ENCODE measurements around the gene GALNT18.

GALNT18 gene

DNA sequence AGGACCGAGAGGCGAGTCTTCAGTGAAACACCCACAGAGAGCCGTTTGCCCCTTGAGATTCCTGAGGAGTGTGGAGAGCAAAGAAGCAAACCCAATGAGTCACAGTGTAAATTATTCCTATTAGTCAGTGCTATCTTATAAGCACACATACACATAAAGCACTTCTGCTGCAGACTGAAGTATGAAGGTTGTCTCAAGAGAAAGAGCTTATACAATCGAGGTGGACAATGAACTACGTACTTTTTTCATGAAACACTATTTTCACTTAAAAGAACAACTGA, 37.3 kb downstream of the GALNT18 start:
- peak; percentile 94 for DNase-seq

DNA sequence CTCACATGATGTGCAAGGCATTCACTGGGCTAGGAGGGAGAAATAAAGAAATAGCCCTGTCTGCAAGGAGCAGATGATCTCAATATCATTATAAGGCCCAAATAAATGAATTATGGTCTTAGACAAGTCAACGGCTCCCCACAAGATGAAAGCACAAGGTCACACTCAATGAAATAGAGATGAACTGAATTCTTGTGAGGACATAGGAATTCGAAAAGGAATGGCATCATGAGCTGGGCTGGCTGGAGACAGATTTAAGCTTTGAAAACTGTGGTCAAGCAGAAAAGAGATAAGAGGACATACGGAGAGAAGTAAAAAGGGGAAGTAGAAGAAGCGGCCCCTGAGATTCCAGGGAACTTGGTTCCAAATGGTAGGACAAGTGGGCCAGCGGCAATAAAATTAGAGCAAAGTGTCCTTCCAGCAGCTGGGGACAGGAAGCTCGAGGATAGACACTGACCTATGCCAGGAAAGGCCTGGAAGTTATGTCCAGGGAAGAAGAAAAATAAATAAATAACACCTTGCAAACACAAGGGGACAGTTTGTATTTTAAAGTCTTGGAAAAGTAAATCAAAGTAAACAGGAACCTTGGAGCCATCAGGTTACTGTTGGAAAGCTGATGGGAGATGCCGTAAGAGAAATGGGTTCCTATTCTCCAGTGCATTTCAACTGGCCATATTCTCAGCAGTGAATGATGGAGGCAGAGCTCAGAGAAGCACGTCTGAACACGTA, 37.8 kb downstream of the GALNT18 start:
- no peak for DNase-seq

DNA sequence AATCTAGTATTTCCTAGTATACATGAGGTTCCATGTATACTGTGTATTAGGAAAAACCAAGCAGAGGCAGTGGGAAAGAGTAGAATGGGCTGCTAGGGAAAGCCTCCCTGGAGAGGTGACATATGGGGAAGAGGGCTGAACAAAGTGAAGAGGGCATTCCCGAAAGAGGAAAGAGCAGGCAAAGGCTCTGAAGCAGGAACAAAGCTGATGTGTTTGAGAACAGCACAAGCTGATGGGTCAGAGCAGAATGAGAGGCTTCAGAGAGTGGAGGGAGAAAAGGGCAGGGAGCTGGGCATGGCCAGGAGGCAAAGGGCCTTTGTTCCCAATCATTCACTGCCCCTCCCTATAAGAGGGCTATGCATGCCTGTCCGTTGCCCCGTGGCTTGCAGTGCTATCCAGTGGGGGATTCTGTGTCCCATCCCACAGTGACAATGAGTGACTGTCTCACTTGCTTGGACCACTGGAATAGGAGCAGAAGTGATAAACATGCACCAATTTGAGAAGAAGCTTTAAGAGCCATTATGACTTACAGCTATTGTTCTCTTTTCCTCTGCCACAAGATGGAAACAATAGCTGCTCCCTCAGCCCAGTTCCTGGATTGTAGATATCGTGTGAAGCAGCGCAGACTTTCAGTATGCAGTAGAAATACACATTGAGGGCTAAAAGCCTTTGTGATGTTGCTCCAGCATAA, 39.6 kb downstream of the GALNT18 start:
- no peak for DNase-seq

DNA sequence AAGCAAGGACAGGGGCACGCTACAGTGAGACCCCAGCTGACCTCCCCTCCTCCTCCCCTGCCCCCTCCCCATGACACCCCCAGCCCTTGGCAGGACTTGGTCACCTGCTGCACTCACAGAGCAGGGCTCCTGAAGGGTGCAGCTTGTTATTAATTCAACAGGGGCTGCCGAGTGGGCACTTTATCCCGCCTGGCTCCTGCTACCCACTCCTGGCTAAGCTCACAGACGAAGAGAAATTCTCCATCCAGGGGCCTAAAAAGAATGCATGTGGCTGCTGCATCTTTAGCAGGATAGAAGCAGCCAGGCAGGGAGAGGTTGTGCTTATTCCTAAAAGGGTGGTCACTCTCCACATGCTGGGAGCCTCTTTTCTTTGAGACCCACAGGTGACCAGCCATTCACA, 40.3 kb downstream of the GALNT18 start:
- no peak for DNase-seq

DNA sequence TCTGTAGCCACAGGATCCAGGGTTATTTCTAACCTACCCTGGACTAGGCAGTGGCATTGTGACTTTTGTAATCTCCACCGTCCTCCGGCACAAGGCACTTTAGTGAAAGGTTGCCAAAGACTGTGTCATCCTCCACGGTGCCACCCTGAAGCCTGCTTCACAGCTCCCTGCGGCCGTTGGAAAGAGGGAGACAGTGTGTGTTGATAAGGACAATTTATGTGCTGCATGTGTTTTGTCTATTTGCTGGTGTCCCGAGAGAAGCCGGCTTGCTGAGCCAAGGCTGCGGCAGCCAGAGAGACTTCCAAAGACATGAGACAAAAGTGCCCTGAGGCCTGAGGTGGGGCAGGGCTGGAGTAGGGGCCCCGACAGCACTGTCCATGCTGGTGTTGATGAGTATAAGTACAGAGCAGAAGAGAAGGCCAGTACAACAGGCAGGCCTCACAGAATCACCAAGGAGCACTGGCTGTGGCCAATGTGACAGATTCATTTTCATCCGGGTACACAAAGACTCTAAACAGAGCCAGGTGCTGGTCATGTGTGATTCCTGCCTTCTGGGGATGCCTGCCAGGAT, 40.9 kb downstream of the GALNT18 start:
- no peak for DNase-seq

DNA sequence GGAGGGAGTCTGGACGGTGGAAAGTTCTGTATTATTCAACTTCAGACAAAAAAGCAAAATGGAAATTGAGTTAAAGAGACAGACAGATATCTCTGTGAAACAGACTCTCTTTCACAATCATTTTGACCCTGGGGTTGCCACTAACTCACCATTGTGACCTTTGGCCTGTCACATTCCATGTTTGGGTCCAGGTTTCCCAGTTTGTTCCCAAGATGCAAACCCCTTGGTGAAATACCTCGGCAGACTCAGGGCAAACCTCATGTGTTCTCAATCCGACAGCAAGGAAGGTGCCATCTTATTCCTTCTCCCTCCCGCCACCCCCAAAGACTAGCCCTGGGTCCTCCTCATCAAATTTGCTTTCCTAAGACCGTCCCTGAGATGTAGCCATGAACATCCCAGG, 41.8 kb downstream of the GALNT18 start:
- no peak for DNase-seq

DNA sequence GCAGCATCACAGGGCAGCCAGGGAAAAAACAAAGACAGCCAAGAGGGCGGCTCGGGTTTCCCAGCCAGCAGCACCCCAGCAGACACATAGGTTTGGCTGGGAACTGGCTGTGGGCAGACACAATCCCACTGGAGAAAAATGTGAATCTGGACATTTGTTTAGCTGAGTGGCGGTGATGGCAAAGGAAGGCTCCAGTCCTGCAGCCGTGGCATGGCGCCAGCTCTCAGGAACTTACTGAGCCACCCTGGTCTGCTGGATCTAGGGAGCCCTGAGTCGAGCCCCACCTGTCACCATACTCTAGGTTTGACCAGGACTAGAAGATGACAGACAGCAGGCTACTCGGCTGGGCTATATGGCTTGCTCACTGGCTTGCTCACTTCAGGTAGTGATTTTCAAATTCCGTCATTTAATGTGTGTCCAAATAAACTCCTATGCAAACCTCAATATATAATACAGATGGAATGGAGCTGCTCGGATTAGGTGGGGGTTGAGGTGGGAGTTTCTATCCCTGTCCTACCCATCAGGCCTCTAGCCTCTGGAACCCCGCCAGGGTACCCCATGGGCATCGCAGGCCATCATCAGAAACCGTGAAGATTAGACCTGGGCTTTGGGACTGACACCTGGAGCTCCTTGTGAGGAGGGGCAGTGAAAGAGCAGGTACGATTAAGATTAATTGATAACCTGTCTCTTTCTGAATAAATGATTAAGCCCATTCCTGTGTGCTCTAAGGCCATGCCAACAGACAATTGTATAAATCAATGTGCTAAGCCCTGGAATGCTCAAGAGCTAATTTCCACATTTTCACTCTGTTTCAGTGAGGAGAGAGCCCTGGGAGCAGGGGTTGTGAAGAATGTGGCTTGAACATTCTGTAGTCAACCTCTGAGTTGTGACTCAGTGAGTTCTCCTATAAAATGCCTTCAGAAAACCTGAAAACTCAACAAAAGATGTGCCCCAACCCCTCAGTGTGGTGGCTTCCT, 42.5 kb downstream of the GALNT18 start:
- no peak for DNase-seq

DNA sequence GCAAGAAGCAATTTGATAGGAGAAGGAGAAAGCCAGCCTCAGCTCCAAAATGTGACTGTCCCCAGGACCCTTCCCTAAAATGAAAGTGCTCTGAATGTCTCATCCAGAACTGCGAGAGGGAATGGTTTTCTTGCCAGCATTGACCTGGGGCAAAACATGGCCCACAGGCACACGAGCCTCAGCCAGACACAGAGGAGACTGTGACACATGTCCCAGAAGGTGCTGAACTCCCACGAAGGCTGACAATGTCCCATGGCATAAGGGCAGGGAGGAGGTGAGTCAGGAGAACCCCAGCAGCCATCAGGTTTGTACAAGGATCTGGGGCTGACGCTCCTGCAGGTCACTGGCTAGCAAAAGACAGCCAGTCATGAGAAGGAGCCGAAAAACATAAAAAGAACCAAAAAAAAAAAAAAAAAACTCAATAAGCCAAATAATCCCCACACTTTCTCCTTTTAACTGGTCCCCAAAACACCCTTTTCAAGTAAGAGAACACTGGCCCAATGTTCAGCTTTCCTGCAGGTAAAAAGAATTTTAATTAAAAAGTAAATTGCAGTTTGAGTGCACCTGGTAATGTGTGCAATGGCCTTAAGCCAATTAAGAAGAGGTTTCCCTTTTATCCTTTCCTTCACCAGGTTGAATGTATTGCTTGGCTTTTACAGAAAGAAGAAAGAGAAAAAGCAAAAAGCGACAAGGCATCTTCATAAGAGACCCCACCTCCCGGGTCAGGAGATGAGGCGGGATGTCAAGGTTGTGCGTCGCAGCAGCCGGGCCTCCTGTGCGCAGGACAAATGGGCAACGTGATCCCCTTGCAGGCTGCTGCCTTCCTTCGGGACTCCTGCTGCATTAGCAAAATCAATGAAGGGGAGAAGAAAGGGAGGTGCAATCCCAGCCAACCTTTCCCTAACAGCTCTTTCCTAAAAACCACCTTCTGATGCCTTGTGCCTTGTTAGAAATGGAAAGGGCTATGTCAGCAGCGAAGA, 43.6 kb downstream of the GALNT18 start:
- no peak for DNase-seq

DNA sequence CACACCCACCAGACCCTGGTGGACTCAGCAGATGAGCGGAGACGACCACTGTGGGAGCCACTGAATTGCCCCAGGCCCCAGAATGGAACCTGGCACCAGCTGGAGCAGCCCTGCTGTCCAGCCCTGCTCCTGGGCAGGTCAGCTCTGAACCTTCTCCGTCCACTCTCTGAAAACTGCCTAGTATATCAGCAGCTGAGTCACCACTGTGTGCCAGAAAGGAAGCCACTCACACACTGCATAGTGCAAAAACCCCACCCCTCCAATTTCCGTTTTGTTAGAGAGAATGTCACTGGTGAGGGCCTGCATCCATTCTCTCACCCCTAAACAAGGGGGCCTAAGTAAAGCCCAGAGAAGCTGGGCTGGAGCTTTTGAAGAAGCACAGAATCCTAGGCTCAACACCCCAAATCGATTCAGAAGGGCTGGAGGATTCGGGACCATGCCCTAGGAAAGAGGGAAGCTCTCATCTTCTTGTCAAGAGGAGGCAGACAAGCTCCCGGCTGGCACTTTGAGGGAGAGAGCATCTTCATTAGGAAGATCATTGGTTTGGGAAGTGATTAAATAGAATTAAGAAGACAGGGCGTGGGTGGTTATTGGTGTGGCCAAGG, 44.5 kb downstream of the GALNT18 start:
- peak; percentile 65 for DNase-seq

DNA sequence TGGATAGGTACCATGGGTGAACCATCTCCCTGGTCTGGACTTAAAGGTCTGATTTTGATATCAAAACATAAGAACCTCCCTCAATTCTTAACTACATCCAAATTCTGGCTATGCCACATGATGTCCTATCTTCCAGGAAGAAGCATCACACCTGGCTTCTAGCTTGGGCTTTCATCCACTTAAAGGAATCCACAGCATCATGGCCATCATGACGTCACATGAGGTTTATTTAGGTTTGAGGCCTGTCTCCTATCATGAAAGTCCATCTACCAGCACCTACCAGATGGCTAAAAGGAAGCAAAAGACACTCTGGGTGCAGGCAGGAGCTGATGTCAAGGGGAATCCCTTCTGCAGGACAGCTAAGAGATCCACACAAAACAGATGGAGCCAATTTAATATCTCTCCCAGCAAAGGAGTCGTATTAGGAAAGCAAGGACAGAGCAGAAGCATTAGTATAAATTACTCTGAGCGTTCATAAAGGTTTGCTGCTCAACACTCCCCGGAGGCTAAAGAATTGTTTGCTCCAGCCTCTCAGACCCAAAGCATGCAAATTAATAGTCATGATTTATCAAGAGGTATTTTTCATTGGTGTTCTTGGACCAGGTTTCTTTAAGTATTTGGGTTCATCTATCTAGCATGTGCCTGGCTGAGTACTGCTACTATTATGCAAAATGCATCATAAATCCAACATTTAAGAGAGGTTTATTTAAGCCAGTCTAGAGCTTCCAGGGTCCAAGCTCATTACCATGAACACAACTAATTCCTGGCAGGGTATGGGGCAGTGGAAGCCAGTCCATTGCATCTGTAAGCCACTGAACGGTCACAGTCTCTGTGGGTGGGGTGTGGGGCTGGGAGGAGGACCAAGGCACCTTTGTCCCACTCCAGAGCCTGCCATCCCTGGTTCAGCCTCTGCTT, 47.2 kb downstream of the GALNT18 start:
- DNase-seq: no peak

DNA sequence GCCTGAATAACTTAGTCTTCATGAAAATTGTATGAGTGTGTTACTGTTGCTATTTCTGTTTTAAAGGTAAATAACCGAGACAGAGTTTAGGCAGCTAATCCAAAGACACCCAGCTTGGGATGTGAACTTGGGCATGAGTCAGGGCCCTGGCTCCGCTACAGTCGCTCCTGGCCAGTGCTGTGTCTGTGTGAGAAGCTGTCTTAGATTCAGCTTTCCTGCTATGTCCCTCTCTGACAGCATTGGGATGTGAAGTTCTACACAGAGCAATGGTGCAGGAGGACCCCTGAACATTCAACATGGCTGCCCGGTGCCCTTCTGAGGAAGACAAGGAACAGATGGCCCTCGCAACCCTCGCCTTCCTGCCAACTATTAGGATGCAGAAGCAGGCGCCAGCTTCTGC, 49.4 kb downstream of the GALNT18 start:
- DNase-seq: no peak

DNA sequence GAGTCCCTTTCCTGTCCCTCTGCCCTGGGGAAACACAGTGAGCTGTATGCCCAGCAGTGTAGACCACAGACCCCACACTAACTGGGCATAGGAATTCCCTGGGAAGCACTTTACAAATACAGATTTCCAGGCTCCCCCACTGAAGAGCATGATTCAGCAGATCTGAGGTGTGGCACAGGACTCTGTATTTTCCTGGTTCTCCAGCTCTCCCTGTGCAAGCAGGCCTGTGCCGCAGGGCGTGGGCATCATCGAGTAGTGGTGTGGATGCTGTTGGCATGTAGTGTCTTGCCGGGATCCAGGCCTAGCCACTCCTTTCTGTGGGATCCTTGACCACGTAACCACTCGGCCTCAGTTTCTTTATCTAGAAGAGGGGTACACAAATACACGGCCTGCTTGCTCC, 49.9 kb downstream of the GALNT18 start:
- DNase-seq: no peak

DNA sequence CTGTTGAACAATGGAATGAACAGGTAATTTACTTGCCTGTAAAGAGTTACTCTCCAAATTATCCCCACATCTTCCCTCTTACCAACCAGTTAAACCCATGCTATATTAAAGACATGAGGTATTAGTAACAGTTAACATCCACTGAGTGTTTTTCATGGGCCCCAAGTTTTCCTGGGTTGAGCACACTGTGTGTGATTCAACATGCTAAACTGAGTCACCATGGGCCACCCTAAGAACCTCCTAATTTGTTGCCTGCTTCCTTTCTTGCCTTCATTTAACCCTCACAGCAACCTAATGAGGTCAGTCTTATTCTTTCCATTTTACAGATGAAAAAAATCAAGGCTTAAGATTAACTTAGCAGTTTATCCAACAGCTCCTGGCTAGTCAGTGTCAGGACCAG, 51.0 kb downstream of the GALNT18 start:
- DNase-seq: no peak

DNA sequence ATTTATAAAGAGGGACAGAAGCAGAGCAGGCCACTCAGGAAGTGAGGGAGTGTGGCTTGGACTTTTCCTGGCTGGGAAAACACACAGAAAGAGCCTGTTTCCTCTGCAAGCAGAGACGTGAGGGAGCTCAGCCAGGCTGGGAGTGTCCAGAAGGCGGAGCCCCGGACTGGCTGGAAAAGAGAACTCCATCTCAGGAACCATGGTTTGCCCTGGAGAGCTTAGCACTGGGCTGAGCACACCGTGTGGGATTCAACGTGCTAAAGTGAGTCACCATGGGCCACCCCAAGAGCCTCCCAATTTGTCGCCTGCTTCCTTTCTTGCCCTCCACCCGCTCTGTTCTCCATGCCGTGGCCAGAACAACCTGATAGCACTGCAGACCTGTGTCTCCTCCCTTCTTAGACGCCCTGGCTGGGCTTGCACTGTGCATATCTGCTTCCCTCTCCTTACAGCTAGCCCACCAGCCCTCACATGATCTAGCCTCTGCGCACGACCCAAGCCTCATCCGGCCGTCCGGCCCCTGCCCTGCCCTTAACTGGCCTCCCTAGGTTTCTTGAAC, 51.8 kb downstream of the GALNT18 start:
- peak; percentile 64 for DNase-seq

DNA sequence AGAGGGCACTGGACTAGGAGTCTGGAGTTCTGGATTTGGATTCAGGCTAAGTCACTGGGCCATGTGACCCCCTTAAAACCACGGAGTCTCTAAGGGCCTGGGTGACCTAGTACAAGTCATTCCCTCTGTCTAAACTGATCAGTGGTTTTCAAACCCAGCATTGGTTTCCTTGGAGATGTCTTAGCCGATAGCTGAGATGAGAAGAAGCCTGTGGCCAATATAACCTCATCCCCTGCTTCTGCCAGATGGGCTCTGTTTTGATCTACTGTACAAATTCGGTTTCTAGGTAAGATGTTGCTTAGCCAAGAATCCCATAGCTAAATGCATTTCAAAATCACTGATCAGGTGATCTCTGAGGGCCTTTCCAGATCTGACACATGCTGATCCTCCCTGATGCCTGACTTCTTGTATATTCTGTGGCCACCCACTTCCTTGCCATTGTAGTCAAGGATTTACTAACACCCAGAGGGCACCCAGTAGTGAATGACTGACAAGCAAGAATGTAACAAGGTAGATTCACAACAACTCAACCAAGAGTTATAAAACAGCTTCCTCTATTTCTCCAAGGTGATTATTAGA, 53.1 kb downstream of the GALNT18 start:
- peak; percentile 52 for DNase-seq

DNA sequence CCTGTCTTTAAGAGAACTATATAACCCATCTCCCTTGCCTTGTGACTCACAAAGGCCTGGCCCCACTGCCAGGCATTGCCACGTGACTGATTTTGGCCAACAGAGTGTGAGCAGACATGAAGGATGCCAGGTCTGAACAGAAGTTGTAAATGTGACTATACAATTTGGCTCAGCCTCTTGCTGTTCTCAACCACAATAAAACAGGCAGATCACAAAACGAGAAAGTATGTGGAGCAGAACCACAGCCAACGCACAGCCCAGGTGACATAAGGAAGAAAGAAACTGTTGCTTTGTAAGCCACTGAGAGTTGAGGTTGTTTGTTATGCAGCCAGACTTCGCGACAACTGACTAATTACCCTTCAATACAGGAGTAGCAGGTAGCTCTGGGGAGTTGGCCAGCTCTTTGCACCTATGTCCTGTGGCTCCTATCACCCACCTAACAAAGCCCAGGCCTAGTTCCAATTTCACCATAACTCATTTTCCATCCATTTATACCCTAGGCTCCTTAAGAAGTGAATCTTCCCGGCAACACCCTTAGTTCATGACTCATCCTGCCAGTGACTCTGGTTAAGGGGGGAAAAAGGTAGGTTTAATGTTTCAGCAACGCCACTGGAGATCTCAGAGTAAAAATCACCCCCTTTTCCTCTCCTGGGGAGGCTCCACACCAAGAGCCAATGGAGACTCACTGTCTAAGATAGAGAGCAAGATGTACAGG, 53.7 kb downstream of the GALNT18 start:
- peak; percentile 42 for DNase-seq

DNA sequence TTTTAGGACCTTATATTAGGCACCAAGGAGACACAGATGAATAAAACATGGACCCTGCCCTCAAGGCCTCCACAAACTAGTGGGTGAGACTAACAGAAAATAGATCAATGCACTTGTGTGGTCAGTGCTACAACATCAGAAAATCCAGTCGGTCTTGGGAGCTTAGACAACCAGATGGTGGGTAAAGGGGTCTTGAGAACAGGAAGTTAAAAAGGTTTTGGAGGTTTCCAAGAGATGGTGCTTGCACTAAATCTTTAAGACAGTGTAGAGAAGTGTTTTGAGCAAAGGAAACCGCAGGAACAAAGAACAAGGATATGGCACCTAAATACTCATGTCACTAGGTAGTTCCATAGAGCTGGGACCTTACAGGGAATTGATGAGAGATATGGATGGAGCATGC, 56.2 kb downstream of the GALNT18 start:
- DNase-seq: no peak

DNA sequence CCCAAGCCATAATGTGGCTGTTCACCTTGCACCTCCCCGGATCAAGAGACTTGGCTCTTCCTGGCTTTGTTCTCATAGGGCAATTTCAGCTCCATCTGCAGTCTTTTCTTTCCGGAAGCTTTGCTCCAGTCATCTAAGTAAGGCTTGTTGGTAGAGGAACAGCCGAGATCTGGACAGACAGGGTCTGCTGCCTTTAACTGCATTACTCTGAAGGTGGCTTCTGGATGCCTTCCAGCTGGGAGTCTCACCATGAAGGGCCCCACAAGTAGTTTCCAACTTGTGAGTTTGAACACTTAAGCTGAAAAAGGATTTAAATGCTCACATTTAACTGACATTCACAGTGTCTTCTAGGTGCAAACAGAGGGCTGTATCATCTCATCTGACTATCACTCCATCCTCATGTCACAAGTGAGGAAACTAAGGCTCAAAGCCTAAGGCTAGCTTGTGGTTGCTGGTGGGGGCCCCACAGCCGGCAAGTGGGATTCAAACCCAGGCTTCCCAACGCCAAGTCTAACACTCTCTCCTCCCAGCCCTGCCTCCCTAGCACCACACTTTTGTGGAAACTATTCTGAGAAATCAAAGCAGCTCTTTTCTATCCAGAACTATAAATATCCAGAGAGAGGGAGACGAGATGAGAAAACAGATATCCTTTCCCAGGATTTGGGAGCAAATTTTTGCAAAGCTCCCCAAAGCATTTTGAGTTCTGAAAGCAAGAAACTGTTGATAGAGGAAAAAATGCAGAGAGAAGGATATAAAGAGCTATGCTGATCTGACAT, 58.4 kb downstream of the GALNT18 start:
- DNase-seq: no peak

Data from NCI-H226 (cell line).